ENCODE results near the gene PPP1R13B.

The PPP1R13B gene

DNA sequence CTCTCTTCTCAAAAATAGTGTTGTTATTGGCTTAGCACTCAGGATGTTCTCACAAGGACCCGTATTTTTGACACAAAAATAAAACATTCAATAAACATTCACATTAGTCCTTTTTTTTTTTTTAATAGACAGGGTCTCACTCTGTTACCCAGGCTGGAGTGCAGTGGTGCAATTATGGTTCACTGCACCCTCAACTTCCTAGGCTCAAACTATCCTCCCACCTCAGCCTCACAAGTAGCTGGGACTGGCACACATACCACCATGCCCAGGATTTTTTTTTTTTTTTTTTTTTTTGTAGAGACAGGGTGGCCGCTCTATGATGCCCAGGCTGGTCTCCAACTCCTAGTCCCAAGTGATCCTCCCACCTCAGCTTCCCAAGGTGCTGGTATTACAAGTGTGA, 27.0 kb downstream of the PPP1R13B start:
- TF ChIP-seq, protein P1, sequence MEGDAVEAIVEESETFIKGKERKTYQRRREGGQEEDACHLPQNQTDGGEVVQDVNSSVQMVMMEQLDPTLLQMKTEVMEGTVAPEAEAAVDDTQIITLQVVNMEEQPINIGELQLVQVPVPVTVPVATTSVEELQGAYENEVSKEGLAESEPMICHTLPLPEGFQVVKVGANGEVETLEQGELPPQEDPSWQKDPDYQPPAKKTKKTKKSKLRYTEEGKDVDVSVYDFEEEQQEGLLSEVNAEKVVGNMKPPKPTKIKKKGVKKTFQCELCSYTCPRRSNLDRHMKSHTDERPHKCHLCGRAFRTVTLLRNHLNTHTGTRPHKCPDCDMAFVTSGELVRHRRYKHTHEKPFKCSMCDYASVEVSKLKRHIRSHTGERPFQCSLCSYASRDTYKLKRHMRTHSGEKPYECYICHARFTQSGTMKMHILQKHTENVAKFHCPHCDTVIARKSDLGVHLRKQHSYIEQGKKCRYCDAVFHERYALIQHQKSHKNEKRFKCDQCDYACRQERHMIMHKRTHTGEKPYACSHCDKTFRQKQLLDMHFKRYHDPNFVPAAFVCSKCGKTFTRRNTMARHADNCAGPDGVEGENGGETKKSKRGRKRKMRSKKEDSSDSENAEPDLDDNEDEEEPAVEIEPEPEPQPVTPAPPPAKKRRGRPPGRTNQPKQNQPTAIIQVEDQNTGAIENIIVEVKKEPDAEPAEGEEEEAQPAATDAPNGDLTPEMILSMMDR (IDR thresholded peaks at IDR 0.05; ENCODE audit: control insufficient read depth, insufficient read depth, low read depth, low read length, missing control alignments) = no peak
- no peak overlapping the region for H3K4me3 ChIP-seq (ENCODE audit: control insufficient read depth, low read depth, low read length)
- DNase-seq (ENCODE audit: low read depth) = no peak

DNA sequence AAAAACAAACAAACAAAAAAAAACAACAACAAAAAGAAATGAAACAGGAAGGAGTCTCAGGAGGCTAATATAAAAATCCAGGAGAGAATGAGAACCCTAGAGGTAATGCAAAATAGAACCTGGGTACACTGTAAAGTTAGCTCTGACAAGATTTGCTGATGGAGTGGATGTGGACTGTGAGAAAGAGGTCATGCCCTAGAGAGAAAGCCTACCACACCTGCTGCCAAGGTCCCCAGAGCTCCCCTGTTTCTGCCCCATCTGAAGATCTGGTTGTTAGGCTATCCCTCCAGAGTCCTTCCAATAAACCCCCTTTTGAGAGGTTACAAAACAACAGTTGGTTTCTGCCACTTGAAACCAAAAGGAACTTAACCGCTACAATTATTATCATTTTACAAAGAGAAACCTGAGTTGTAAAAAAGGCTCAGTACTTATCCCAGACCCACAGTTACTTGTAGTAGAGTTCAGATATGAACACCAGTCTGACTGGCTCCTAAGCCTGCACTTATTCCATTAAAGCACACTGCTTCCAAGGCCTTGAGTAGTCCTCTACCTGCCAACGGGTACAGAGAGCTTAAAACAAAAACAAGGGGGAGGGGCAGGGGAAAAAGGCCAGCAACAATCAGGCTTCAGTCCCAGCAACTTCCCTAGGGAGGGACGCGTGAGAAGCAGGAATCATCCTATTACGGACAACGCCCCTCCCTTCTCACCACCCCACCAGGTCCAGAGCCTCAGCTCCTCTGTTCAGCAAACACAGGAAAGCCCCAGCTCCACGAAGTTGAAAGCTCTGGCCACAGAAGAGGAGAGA, 27.7 kb downstream of the PPP1R13B start:
- TF ChIP-seq, protein P1 (IDR thresholded peaks at IDR 0.05; ENCODE audit: control insufficient read depth, insufficient read depth, low read depth, low read length, missing control alignments) = no peak
- no peak overlapping the region for H3K4me3 ChIP-seq (ENCODE audit: control insufficient read depth, low read depth, low read length)
- DNase-seq (ENCODE audit: low read depth) = no peak

DNA sequence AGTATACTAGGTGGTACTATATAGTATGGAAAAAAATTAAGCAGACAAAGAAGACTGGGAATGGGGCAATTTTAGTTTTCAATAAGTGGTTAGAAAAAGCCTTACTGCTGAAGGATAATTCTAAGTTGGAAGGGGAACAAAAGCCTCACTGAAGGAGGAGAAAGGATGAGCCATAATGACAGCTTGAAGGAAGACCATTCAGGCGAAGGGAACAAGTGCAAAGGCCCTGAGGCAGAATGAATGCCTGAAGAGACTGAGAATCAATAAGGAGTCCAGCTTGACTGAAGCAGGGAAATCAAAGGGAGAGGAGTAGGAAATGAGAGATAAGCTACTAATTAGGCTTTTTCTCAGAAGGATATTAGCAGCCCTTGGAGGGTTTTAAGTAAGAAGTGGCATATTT, 28.5 kb downstream of the PPP1R13B start:
- H3K4me3 ChIP-seq (ENCODE audit: control insufficient read depth, low read depth, low read length) = no peak overlapping the region
- TF ChIP-seq, protein P1 (IDR thresholded peaks at IDR 0.05; ENCODE audit: control insufficient read depth, insufficient read depth, low read depth, low read length, missing control alignments) = no peak
- no peak for DNase-seq (ENCODE audit: low read depth)

DNA sequence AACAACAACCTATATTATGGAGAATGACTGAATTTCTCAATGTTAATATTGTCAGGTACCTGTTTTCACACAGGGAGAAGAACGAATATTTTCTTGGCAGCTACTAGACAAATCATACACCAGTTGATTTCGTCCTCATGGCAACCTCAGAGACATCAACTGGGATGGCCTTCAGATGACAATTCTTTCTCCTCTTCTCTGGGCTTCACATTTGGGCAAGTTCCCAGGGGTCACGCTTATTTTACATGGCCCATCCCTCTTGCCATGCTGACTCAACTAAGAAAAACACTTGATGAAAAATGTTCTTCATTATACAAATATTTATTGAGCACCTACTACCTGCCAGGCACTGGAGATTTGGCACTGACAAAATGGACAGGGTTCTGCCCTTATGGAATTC, 29.0 kb downstream of the PPP1R13B start:
- DNase-seq (ENCODE audit: low read depth) = no peak
- TF ChIP-seq, protein P1 (IDR thresholded peaks at IDR 0.05; ENCODE audit: control insufficient read depth, insufficient read depth, low read depth, low read length, missing control alignments) = no peak
- H3K4me3 ChIP-seq (ENCODE audit: control insufficient read depth, low read depth, low read length) = no peak overlapping the region

DNA sequence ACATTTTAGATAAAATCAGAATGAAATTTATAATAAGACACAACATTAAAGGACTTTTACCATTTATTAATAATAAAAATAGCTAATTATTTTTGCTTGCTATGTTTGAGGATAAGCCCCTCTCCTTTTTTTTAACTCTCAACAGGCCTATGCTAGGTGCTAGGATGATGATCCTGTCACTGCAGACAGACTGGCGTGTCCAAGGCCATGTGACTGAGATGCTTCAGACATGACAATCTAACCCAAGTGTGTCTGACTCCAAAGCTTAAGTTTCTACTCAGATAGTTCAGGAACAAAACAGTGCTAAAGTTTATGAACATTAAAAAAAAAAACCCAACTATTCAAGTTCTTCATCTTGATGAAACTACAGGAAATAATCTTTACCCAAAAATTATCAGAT, 29.8 kb downstream of the PPP1R13B start:
- TF ChIP-seq, protein P1 (IDR thresholded peaks at IDR 0.05; ENCODE audit: control insufficient read depth, insufficient read depth, low read depth, low read length, missing control alignments) = no peak
- no peak overlapping the region for H3K4me3 ChIP-seq (ENCODE audit: control insufficient read depth, low read depth, low read length)
- DNase-seq (ENCODE audit: low read depth) = no peak

DNA sequence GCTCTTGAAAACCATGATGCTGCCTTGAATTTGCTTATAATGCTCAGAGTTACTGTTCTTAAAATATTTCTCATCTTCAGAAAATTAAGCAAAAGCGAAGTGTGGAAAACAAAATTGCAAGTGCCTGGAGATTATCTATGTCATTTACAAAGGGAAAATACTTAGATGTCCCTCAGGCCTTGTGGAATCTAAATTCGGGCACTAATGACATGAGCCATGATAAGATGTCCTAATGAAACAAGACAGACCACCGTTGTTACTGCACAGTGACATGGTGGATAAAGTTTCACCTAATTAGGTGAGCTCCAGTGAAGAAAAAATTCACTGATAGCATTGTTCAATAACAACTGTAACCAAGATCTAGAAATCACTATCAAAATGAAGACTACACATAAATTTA, 30.4 kb downstream of the PPP1R13B start:
- no peak overlapping the region for H3K4me3 ChIP-seq (ENCODE audit: control insufficient read depth, low read depth, low read length)
- TF ChIP-seq, protein P1 (IDR thresholded peaks at IDR 0.05; ENCODE audit: control insufficient read depth, insufficient read depth, low read depth, low read length, missing control alignments) = no peak
- no peak for DNase-seq (ENCODE audit: low read depth)
